ENCODE measurements around the gene HS6ST1. TPM values are rescaled to one million over a fixed set of nuclear protein-coding genes. Genes with fewer than 3 reads are reported as not detected.
A peak's percentile ranks its signal among the peaks of the same experiment; 100 is the strongest.

HS6ST1 gene
- total RNA-seq, 1 experiment from 2014 or later, result 63.3 TPM

- no peaks in the 10 kb centered on the region for H3K9me3 ChIP-seq (ENCODE audit: low read depth, low read length, poor library complexity, severe bottlenecking)
- H3K4me3 ChIP-seq (ENCODE audit: low read depth, low read length, poor library complexity, severe bottlenecking), result no peak overlapping the region
- CTCF ChIA-PET, result no interaction called here
- DNase-seq (ENCODE audit: low spot score), result no peak
- no peak overlapping the region for H3K27ac ChIP-seq (ENCODE audit: low read depth, low read length, poor library complexity, severe bottlenecking)
- intact Hi-C loops (cut with micrococcal nuclease; ENCODE audit: unreplicated experiment), result no loop called here
- POLR2A ChIA-PET (ENCODE audit: low non-redundant PET), result no interaction called here
- H3K36me3 ChIP-seq (ENCODE audit: insufficient read depth, low read length, poor library complexity, severe bottlenecking), result no peaks in the 10 kb centered on the region
- no TSS peak for BruUV-seq (replicated peaks)
- H3K4me1 ChIP-seq (ENCODE audit: insufficient read depth, low read length, poor library complexity, severe bottlenecking), result peaks cover 5% of the 10 kb centered on the region
- TF ChIP-seq, protein P1, sequence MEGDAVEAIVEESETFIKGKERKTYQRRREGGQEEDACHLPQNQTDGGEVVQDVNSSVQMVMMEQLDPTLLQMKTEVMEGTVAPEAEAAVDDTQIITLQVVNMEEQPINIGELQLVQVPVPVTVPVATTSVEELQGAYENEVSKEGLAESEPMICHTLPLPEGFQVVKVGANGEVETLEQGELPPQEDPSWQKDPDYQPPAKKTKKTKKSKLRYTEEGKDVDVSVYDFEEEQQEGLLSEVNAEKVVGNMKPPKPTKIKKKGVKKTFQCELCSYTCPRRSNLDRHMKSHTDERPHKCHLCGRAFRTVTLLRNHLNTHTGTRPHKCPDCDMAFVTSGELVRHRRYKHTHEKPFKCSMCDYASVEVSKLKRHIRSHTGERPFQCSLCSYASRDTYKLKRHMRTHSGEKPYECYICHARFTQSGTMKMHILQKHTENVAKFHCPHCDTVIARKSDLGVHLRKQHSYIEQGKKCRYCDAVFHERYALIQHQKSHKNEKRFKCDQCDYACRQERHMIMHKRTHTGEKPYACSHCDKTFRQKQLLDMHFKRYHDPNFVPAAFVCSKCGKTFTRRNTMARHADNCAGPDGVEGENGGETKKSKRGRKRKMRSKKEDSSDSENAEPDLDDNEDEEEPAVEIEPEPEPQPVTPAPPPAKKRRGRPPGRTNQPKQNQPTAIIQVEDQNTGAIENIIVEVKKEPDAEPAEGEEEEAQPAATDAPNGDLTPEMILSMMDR (conservative IDR thresholded peaks at IDR 0.05; ENCODE audit: low read depth, low read length), result no peak
- no peak for TF ChIP-seq EZH2 (IDR thresholded peaks at IDR 0.05; ENCODE audit: borderline replicate concordance, low read depth, low read length, poor library complexity, severe bottlenecking)
- H3K27me3 ChIP-seq (replicated peaks; ENCODE audit: insufficient read depth, low read depth, low read length, poor library complexity), result no peaks in the 10 kb centered on the region
Measured at GRCh38 chr2:128357506-128358370, 39.1 kb upstream of the HS6ST1 start.

GRCh38 chr2:128356127-128356526 is 37.5 kb upstream of the HS6ST1 start:
- Histone ChIP-seq H3K9me3 (ENCODE audit: low read depth, low read length, poor library complexity, severe bottlenecking) (peaks cover 6% of the 10 kb centered on the region), H3K27me3 (replicated peaks; ENCODE audit: insufficient read depth, low read depth, low read length, poor library complexity) (no peaks in the 10 kb centered on the region), H3K4me3 (ENCODE audit: low read depth, low read length, poor library complexity, severe bottlenecking) (no peak overlapping the region), H3K4me1 (ENCODE audit: insufficient read depth, low read length, poor library complexity, severe bottlenecking) (no peaks in the 10 kb centered on the region), H3K27ac (ENCODE audit: low read depth, low read length, poor library complexity, severe bottlenecking) (no peak overlapping the region), H3K36me3 (ENCODE audit: insufficient read depth, low read length, poor library complexity, severe bottlenecking) (no peaks in the 10 kb centered on the region)
- intact Hi-C loops (cut with micrococcal nuclease; ENCODE audit: unreplicated experiment), result no loop called here
- ChIA-PET CTCF (no interaction called here), POLR2A (ENCODE audit: low non-redundant PET) (no interaction called here)
- BruUV-seq (replicated peaks), result no TSS peak
- no peak for DNase-seq (ENCODE audit: low spot score)
- no peak for TF ChIP-seq EZH2 (IDR thresholded peaks at IDR 0.05; ENCODE audit: borderline replicate concordance, low read depth, low read length, poor library complexity, severe bottlenecking)
- TF ChIP-seq, protein P1 (conservative IDR thresholded peaks at IDR 0.05; ENCODE audit: low read depth, low read length), result no peak

DNA sequence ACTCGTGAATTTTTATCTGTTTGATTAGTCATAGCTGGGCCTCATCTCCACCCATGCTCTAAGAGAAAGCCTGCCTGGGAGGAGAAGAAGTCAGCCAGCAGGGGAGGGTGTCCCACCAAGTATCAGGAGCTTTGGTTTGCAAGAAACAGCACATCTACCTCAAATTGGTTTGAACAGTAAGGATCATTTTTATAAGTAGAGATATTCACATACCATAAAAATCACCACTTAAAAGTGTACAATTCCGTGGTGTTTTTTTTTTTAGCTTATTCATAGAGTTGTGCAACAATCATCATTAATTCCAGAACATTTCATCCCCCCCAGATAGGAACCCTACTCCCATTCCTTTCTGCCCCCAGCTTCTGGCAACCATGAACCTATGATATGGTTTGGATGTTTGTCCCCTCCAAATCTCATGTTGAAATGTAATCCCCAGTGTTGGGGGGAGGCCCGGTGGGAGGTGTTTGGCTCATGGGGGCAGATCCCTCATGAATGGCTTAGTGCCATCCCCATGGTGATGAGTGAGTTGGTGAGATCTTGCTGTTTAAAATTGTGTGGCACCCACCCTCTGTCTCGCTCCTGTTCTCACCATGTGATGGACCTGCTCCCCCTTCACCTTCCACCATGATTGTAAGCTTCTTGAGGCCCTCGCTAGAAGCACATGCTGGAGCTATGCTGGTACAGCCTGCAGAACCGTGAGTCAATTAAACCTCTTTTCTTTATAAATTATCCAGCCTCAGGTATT is 36.2 kb upstream of the HS6ST1 start:
- Histone ChIP-seq H3K36me3 (ENCODE audit: insufficient read depth, low read length, poor library complexity, severe bottlenecking) (no peaks in the 10 kb centered on the region), H3K9me3 (ENCODE audit: low read depth, low read length, poor library complexity, severe bottlenecking) (peaks cover 6% of the 10 kb centered on the region), H3K4me3 (ENCODE audit: low read depth, low read length, poor library complexity, severe bottlenecking) (no peak overlapping the region), H3K27ac (ENCODE audit: low read depth, low read length, poor library complexity, severe bottlenecking) (no peak overlapping the region), H3K27me3 (replicated peaks; ENCODE audit: insufficient read depth, low read depth, low read length, poor library complexity) (no peaks in the 10 kb centered on the region), H3K4me1 (ENCODE audit: insufficient read depth, low read length, poor library complexity, severe bottlenecking) (no peaks in the 10 kb centered on the region)
- BruUV-seq (replicated peaks), result no TSS peak
- intact Hi-C loops (cut with micrococcal nuclease; ENCODE audit: unreplicated experiment), result no loop called here
- ChIA-PET POLR2A (ENCODE audit: low non-redundant PET) (no interaction called here), CTCF (no interaction called here)
- TF ChIP-seq, protein P1 (conservative IDR thresholded peaks at IDR 0.05; ENCODE audit: low read depth, low read length), result 0 out of 2 replicates have a peak, but pooled peaks have one; percentile 18
- no peak for TF ChIP-seq EZH2 (IDR thresholded peaks at IDR 0.05; ENCODE audit: borderline replicate concordance, low read depth, low read length, poor library complexity, severe bottlenecking)
- no peak for DNase-seq (ENCODE audit: low spot score)

All from A673 (cell line).